ENCODE data around the gene POU2AF3. TPM values are rescaled to one million over a fixed set of nuclear protein-coding genes. Genes with fewer than 3 reads are reported as not detected.
A peak's percentile ranks its signal among the peaks of the same experiment; 100 is the strongest.

The POU2AF3 gene
- total RNA-seq, 1 experiment from 2014 or later: not detected

DNA sequence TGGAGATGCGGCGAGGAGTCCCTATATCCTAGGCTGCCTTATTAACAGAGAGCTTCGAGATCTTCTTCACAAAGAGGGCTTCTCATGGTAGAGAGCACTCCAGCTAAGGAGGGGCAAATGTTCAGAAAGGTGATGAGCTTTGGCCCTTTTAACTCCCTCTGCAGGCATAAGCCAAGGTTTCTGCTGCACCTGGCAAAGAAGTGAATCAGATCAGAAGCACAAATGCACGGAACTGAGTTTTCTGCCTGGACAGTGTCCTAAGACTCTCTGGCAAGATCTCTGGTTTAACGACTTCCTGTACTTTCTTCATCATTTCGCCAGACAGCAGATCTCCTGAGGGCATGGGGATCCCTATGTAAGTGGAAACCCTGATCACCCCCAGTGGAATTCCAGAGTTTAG is 37.2 kb downstream of the POU2AF3 start:
- Histone ChIP-seq H3K9me3 (peaks cover 13% of the 10 kb centered on the region), H3K27me3 (no peaks in the 10 kb centered on the region; the same call in 1 of the 2 replicates), H3K36me3 (no peaks in the 10 kb centered on the region), H3K4me3 (no peak overlapping the region)
- DNase-seq: no peak

DNA sequence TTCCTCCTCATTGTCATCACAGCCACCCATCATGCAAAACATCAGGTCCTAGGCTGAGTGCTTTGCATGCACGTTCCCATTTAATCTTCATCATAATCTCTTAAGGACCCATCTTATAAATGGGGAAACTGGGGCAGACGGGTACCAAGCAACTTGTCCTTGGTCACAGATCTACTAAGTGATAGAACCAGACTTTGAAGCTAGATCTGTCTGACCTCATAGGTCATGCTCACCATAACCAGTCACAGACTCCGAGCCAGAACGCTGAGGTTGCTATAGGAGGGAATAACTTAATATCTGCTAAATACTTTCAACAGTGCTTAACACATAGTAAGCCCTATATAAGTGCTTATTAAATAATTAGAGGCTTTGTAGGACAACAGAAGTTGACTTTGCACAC is 37.7 kb downstream of the POU2AF3 start:
- H3K36me3 ChIP-seq: no peaks in the 10 kb centered on the region
- H3K27me3 ChIP-seq: no peaks in the 10 kb centered on the region; the same call in 1 of the 2 replicates
- DNase-seq: no peak

DNA sequence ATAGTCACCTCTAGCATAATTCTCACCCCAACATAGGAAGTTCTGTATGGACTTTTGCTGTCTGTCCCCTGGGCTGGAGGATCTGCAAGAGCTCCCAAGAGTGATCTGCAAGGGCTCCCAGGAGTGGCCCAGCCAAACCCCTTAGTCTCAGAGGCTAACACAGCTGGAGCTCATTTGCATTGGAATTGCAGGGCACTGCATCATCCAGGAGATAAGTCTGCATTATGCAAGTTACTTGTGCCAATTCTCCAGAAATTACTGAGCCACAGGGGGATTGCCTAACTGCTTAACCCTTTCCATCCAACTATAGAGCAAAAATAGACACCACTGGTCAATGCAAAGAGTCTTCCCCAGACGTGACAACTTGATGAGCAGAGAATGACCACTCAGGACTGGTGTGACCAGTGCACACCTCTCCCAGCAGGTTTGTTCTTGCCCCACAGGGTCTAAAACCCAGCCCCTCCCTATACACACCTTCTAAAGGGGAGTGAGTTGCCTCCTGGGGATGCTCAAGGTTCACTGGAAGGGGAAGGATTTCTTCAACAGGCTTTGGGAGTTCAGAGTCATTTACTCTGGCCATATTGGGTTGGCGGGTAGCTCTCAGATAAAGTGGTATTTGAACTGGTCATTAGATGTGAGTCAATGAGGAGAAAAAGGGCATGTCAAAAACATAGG is 38.4 kb downstream of the POU2AF3 start:
- DNase-seq: peak; percentile 55

More for the DNA sequence above, 37.7 kb downstream of the POU2AF3 start:
- peaks cover 15% of the 10 kb centered on the region for H3K9me3 ChIP-seq
- H3K4me3 ChIP-seq: no peak overlapping the region

DNA sequence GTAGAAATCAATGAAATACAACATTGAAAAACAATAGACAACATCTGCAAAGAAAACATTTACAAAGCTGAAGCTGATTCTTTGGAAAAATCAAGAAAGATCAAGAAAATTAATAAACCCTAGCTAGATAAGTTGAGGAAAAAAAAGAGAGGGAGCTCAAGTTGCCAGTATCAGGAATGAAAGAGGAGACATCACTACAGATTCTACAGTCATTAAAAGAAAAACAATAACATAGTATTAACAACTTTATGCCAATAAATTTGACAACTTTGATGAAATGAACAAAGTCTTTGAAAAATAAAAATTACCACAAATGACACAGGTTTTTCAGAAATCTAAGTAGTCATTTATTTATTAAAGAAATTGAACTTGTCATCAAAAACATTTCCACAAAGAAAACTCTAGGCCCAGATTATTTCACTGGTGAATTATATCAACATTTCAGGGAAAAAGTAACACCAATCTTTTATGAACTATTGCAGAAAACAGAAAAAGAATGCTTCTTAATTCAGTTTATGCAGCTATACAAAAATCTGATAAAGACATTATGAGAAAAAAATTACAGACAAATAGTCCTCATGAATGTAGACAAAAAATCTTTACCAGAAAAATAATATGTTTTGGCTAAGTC is 41.5 kb downstream of the POU2AF3 start:
- no peak for DNase-seq
- H3K36me3 ChIP-seq: no peaks in the 10 kb centered on the region

More for the DNA sequence above, 38.4 kb downstream of the POU2AF3 start:
- no peaks in the 10 kb centered on the region; the same call in 1 of the 2 replicates for H3K27me3 ChIP-seq
- peaks cover 15% of the 10 kb centered on the region for H3K9me3 ChIP-seq
- H3K4me3 ChIP-seq: no peak overlapping the region
- no peaks in the 10 kb centered on the region for H3K36me3 ChIP-seq

DNA sequence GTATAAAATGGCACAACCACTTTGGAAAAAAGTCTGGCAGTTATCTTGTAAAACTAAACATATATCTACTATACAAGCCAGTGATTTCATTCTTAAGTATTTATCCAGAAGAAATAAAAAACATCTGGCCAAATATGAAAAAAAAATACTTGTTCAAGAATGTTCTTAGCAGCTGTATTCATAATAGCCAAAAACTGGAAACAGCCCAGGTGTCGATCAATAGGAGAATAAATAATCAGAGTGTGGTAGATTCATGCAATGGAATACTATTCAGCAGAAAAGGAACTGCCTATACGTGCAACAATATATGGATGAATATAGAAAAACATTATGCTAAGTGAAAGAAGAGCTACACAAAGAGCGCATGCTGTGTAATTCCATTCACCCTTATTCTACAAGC is 44.0 kb downstream of the POU2AF3 start:
- H3K27me3 ChIP-seq: no peaks in the 10 kb centered on the region
- no peaks in the 10 kb centered on the region for H3K36me3 ChIP-seq
- H3K4me3 ChIP-seq: no peak overlapping the region
- H3K9me3 ChIP-seq: peaks cover 15% of the 10 kb centered on the region
- DNase-seq: no peak

More for the DNA sequence above, 41.5 kb downstream of the POU2AF3 start:
- Histone ChIP-seq H3K9me3 (peaks cover 15% of the 10 kb centered on the region), H3K27me3 (no peaks in the 10 kb centered on the region; the same call in 1 of the 2 replicates), H3K4me3 (no peak overlapping the region)

DNA sequence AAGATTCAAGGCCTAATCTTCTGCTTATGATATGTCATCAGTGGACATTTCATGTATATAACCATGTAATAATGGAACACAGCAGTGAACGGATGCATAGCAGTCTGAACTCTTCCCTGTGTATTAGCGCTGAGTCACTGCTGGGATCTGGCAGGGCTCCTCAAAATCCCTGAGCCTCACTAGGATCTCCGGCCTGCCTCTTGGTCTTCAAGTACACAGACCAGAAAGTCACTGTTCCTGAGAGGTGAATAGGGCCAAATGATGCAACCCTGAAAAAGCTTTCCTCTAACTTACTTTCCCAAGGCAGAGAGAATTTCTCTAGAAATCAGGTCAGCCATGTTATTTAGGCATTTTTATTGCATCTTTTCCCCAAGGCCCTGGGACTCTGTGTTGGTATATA is 45.7 kb downstream of the POU2AF3 start:
- DNase-seq: peak; percentile 93
- Histone ChIP-seq H3K36me3 (no peaks in the 10 kb centered on the region), H3K9me3 (peaks cover 15% of the 10 kb centered on the region), H3K4me3 (no peak overlapping the region), H3K27me3 (no peaks in the 10 kb centered on the region)

DNA sequence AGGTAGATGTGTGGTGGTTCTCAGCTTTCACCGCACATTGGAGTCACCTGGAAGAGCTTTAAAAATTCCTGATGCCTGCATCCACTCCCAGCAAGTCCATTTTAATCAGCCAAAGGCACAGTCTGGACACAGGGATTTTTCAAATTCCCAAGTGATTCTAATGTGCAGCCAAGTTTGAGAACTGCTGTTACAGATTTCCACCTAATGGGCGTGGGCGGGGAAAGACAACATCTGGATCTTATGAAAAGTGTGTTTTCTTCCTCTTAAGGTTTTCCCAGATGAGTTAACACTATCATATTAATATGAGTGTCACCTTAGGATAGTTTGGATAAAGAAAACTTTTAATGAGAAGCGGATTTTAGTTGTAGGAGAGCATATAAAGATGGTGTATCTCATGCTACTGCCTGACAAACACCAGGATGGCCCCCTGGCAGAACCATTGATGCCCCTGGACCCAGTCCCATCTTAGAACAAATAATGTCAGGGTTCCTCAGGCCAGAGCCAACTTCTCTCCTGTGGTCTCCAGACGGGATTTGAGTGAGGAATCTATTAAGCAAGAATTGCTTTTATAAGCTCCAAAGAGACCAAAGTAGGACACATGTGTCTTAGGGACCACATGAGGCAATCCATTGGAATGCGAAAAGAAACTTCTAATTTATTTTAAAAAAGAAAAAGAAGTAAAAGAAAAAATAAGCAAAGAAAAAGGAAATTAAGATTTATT is 48.8 kb downstream of the POU2AF3 start:
- H3K27me3 ChIP-seq: no peaks in the 10 kb centered on the region
- no peaks in the 10 kb centered on the region for H3K36me3 ChIP-seq
- no peaks in the 10 kb centered on the region for H3K9me3 ChIP-seq
- H3K4me3 ChIP-seq: no peak overlapping the region
- no peak for DNase-seq

DNA sequence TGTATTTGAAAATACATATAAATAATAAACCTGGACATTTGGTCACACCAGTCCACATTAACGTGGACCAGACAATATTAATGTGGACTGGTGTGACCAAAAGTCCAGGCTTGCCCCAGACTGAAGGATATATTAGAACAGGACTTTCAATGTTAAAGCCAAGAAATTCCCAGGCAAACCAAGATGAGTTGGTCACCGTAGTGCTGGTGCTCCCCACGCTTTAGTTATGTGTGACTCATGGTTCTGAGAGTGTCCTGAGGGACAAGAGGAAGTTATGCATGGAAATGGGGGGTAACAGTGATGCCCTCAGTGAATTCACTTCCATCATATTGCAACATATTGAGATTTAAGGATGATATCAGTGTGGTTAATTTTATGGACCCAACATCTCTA is 49.4 kb downstream of the POU2AF3 start:
- no peak for DNase-seq
- H3K36me3 ChIP-seq: no peaks in the 10 kb centered on the region
- H3K27me3 ChIP-seq: no peaks in the 10 kb centered on the region
- no peak overlapping the region for H3K4me3 ChIP-seq
- H3K9me3 ChIP-seq: no peaks in the 10 kb centered on the region

DNA sequence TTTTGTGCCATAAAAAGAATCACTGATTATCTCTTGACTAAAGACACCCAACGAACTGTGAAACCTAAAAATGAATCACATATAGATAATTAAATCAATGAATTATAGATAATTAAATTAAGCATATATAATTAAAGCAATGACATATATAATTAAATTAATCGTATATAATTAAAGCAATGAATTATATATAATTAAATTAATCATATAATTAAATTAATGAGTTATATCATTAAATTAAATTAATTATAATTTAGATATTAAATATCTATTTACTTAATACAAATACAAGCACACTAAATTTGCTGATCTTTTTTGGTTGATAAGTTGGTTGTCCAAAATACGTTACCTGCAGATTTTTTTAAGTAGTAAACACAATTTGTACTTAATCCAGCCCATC is 49.8 kb downstream of the POU2AF3 start:
- Histone ChIP-seq H3K9me3 (no peaks in the 10 kb centered on the region), H3K4me3 (no peak overlapping the region), H3K36me3 (no peaks in the 10 kb centered on the region), H3K27me3 (no peaks in the 10 kb centered on the region)
- no peak for DNase-seq

DNA sequence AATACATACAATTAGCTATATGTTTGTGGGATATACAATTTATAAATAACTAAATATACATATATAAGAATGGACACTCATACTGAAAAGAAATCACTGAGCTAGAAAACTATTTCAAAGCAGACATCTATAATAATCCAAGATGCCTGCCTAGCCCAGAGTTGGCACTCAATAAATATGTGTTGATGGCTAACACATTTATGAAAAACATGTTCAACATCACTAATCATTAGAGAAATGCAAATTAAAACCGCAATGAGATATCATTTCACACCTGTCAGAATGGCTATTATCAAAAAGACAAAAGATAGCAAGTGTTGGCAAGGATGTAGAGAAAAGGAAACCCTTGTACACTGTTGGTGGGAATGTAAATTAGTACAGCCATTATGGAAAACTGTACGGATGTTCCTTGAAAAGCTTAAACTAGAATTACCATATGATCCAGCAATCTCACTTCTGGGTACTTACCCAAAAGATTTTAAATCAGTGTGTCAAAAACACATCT is 50.9 kb downstream of the POU2AF3 start:
- DNase-seq: no peak
- Histone ChIP-seq H3K9me3 (no peaks in the 10 kb centered on the region), H3K36me3 (no peaks in the 10 kb centered on the region), H3K27me3 (no peaks in the 10 kb centered on the region), H3K4me3 (no peak overlapping the region)

DNA sequence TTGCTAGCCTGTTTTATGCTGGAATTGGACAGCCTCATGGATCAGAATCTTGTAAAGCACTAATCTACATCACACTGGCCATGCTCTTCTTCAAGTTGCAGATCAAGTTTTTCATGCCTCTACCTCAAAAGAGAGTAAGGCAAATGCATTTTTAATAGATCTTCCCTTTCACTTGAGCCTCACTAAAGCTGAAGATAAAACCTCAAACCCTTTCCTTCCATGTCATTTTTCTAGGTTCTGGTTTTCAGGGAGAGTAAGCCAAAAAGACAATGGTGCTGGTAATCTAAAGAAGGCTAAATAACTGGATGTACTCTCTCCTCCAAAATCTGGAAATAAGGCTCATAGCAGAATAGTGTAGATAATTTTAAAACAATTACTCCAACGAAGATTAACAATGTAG is 52.5 kb downstream of the POU2AF3 start:
- H3K27me3 ChIP-seq: no peaks in the 10 kb centered on the region
- no peak overlapping the region for H3K4me3 ChIP-seq
- H3K9me3 ChIP-seq: no peaks in the 10 kb centered on the region
- no peak for DNase-seq
- H3K36me3 ChIP-seq: no peaks in the 10 kb centered on the region

DNA sequence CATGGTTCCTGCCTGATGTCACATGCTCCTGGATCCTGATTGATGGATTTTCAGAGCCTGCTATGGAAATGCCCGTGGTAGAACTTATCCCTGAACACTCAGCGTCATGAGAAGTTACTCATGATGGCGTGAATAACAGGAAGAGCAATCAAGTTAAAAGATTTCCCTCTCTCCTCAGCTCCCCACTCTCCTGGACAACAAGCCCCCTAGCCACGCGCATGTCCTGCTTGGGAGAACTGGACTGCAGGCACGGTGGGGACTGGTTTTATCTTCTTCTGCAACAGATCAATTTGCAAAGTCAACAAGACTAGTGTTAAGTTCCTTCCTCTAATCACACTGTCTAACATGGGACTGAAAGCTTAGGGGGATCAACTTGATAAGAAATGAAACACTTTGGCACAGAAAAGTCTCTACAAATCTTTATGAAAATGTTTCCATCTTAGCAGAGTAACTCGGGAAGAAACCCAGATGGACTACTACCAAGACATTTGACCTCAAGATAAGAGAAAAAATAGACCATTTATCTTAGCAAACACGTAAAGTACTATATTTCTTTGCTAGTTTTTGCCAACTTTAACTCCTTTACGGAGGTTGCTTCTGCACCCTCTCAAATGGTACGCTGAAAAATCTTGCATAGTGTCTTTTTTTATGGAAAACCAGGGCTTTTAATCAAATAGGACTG is 53.2 kb downstream of the POU2AF3 start:
- H3K9me3 ChIP-seq: no peaks in the 10 kb centered on the region
- H3K36me3 ChIP-seq: no peaks in the 10 kb centered on the region
- DNase-seq: no peak
- no peaks in the 10 kb centered on the region for H3K27me3 ChIP-seq
- H3K4me3 ChIP-seq: no peak overlapping the region

DNA sequence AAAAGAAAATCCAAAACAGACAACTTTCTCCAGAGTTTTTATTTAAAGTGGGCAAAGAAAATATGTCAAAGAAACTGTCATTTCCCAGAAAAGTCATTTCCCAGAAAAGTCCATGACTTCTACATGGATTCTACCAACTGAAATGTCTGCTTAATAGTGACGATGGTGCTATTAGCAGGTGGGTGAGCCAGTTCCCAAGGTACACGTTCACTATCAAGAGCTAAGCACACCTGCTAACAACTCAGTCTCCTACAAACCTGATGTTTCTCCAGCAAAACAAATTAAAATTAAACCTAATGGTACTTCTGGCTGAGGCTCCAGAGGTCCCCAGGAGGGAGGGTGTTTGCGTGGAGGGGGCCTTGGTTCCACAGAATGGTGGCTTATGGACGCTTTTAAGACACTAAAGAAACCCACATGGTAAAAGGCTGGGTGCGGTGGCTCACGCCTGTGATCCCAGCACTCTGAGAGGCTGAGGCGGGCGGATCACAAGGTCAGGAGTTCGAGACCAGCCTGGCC is 53.9 kb downstream of the POU2AF3 start:
- H3K9me3 ChIP-seq: no peaks in the 10 kb centered on the region
- no peak for DNase-seq
- no peak overlapping the region for H3K4me3 ChIP-seq
- no peaks in the 10 kb centered on the region for H3K36me3 ChIP-seq
- H3K27me3 ChIP-seq: no peaks in the 10 kb centered on the region

DNA sequence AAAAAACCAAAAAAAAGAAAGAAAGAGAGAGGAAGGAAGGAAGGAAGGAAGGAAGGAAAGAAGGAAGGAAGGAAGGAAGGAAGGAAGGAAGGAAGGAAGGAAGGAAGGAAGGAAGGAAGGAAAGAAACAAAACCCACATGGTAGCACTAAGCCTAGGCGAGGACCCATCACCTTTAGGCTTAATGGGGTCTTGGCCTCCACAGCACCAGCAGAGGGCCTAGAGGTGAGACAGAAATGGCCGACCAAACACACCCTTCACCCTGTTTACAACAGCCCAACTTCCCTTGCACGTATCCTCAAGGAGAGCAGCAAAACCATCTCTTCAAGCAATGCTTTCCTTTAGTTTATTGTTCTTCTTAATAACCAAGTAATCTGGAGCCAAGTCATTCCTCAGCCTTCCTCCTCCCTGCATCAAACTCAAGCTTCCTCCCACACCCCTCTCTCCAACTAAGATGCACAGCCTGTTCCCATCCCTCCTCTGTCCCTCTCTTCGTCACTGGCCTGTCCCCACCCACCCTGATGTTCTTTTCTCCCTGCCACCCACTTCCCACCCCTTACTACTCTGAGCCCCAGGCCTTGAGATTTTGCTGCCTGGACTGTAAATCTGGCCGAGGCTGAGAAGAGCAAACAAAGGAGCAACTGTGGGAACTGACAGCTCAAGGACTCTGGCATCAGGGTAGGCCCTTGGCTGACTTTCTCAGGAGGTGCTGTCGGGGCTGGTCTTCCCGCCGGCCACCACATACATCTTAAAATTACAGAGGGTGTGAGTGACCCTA is 54.8 kb downstream of the POU2AF3 start:
- H3K4me3 ChIP-seq: no peak overlapping the region
- no peaks in the 10 kb centered on the region for H3K36me3 ChIP-seq
- no peaks in the 10 kb centered on the region for H3K27me3 ChIP-seq
- DNase-seq: no peak
- H3K9me3 ChIP-seq: no peaks in the 10 kb centered on the region

DNA sequence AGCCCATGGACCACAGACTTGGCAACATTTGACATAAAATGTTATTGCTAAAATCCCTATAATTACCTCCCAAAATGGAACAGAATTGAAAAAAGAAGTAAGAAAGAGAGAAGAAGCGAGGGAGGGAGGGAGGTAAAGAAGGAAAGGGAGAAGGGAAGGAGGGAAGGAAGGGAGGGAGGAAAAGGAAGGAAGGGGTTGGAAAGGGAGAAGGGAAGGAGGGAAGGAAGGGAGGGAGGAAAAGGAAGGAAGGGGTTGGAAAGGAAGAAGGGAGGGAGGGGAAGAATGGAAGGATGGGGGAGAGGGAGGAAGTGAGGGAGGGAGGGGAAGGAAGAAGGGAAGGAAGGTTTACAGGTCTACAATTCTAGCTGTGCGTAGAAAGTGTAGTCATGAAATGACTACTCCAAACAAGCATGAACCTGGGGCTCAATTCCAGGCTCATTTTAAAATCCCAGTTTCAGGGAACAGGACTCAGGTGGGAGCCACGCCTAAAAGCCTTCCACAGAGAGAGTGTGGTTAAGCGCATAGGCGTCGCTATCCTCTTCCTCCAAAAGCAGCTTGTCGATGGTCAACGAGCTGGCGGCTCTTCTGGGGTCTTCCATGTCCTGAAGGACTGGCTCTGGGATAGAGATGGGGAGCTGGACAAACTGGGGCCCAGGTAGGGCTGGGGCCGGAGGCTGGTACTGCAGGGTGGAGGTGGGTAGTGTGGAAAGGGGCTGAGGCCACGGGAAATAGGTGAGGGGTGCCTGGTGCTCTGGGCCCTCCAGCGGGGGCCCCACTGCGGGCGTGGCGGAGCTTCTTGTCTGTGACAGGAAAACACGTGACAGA is 55.6 kb downstream of the POU2AF3 start:
- no peak for DNase-seq
- Histone ChIP-seq H3K27me3 (no peaks in the 10 kb centered on the region), H3K9me3 (no peaks in the 10 kb centered on the region), H3K36me3 (no peaks in the 10 kb centered on the region), H3K4me3 (no peak overlapping the region)
